Measurements from ENCODE around the gene FAM9C.
"Not testable (repeated sequence)": the region's sequence is repeated elsewhere in the genome, so short reads cannot be mapped to it uniquely, and the experiment has no call there.

FAM9C gene

DNA sequence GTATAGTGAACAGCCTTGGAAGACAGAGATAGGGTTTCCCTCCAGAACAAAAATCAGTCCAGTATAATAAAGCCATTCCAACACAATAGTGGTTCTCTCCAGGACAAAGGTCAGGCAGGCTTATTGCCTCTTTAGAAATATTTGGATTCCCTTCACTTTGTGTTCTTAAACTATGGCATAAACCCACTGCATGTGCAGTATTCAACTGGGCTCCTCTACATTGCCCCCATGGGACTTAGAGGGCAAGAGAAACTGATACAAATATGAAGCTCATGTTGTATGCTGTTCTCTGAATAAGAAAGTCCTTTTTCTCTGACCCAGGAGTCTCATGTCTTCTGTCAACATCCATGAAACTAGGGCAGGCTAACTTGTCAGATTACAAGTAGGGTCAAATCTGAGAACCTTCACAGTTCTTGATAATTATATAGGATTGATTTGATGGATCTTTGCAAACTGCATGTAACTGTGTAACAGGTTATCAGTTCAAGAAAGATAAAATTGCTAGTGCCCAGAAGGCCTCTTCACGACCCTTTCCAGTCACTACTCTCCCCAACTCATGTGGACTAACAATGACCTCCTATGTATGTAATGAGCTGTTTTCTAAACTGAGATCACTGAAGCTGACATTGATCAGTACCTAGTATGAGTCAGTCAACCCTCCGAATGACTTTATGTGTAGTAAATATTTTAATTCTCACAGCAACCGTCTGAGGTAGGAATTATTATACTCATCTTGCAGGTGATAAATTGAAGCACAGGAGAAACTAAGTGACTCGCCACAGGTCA, 31.9 kb upstream of the FAM9C start:
- DNase-seq (ENCODE audit: low read depth): no peak

DNA sequence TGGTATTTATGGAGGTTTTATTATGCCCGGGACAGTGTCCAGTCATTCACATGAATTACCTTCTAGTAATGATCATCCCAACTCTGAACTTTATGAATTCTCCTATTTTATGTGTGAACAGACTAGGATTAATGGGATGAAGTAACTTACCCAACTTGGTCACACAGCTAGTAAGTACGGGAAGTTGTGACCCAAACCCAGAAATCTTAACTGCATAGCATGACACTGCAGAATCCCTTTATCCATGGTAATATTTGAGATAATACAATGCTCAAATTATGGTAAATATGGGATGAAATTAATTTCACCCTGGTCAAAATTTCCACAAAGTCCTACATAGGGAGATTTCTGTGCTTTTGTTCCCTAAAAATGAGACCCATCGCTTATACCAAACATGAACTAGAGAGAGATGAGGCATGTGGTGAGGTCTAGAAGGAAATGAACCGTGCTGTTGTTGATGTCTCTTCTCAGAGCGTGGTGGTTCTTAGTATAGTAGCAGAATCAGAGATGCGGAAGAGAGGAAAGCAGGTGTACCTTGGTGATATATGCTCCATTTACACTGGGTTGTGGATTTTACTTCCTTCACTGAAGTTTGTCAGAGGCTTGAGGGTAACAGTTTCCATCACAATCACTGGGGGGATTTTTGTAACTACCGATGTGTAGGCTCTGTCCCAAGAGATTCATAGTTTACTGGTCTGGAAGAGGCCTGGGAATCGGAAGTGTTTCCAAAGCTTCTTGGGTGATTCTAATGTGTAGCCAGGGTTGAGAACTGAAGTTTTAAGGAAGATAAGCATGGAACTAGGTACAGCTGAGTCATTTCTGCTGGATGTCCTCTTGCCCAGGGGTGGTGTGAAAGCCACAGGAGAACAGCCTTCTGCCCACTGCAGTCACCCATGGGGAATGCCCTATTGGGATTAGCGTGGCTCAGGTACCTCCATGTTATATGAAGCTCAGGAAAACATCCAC, 30.2 kb upstream of the FAM9C start:
- no peak for DNase-seq (ENCODE audit: low read depth)

DNA sequence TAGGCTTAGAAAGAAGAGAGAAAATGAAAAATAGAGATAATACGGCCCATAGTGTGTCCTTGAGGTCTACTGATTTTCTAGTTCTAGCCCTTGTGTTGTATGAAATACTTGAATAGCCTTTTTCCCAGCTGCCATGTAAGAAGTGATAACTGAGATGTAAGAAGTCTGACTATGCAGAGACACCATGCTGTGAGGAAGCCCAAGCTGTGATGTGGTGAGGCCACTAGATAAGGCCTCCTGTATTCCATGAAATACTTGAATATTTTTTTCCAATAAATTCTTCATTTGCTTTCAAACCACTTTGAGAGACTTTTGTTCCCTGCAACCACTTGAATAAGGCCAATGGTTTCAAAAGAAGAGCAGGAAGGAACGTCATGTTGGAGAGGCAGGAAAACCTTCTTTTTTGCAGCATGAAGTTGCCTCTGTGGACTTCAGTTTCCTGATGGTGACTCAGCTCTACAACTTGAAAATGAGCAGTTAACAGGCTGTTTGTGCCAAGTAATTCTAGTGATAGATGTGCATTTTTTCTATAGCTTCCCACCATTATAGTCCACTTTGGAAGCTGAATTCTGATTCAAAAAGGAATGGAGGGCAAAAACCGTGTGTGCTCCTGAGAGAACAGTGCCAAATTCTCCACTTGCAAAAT, 25.5 kb upstream of the FAM9C start:
- DNase-seq (ENCODE audit: low read depth): no peak

DNA sequence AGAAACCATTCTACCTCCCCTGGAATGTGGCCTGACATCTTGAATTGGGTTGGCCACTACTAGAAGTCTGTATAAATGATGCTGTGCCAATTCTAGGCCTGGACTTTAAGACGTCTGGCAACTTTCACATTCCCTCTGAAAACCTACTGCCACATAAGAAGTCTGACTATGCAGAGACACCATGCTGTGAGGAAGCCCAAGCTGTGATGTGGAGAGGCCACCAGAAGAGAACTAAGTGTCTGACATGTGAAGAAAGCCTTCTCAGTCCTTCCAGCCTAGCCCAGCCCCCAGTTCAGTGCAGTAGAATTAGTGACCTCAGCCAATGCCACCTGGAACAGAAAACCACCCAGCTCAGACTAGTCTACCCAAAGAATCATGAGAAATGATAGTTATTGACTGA, 24.2 kb upstream of the FAM9C start:
- DNase-seq (ENCODE audit: low read depth): no peak

DNA sequence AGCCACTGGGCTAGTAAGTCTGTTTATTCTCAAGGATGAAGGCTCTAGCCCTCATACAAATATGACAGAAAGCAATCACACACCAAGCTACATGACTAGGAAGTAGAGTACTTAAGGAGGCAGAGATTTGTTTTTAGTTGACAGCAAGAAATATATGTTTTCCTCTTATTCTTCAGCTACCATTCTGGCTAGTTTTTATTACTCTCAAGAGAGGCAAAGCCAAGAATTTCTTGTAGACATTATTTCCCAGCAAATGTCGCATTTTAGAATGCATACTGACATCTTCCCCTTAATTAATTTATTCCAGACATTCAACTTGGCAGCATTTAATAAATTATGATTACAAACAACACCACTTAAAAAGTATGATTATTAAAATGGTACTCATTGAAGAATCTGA, 23.4 kb upstream of the FAM9C start:
- no peak for DNase-seq (ENCODE audit: low read depth)

DNA sequence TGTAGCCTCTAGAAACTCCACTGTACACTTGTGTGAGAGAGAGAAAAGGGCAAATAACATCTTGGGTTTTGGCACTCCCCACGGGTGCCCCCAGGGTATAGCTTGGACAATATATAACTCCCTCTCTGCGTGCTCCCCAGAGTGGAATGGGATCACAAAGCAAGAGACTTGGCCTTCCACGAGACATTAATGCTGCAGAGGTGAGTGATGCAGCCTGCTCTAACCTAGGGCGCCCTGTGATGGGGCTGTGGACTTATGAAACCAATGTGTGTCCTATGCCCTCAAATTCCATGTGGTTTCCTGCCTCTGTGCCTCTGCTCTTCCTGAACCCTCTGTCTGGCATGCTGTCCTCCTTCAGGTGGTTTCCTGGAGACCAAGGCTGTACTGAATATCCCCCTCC, 22.0 kb upstream of the FAM9C start:
- no peak for DNase-seq (ENCODE audit: low read depth)

DNA sequence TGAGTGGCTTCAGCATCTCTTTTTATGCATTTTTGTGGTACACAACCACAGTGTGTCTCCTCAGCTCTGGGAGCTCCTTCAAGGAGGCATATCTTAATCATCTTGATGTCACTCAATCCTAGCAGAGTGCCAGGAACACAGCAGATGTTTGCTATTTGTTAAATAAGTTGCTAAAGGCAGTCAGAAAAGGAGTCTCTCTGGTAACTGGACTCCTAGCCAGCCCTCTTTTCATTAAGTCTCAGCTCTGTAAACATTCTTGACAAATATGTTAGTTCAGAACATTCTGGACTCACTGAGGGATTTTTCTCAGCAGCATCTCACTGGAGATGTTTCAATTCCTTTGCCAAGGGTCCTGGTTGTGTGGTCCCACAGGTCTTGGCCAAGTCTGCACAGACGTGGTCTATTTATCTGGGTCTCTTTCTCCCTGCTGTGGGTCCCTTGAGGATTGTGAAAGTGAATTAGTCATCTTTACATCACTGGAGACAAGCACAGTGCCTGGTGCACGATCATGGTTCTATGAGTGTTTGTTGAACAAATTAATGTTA, 20.3 kb upstream of the FAM9C start:
- DNase-seq (ENCODE audit: low read depth): no peak

DNA sequence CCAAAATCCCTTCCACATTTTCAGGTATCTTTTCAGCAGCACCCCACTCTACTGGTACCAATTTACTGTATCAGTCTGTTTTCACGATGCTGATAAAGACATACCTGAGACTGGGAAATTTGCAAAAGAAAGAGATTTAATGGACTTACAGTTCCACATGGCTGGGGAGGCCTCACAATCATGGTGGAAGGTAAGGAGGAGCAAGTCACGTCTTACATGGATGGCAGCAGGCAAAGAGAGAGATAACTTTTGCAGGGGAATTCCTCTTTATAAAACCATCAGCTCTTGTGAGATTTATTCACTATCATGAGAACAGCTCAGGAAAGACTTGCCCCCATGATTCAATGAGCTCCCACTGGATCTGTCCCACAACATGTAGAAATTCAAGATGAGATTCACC, 18.7 kb upstream of the FAM9C start:
- not testable (repeated sequence) for DNase-seq (ENCODE audit: low read depth)

DNA sequence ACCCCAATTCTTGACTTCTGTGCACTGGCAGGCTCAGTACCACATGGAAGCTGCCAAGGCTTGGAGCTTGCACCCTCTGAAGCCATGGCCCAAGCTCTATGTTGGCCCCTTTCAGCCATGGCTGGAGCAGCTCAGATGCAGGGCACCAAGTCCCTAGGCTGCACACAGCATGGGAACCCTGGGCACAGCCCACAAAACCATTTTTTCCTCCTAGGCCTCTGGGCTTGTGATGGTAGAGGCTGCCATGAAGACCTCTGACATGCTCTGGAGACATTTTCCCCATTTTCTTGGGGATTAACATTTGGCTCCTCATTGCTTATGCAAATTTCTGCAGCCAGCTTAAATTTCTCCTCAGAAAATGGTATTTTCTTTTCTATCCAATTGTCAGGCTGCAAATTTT, 17.9 kb upstream of the FAM9C start:
- DNase-seq (ENCODE audit: low read depth): not testable (repeated sequence)

DNA sequence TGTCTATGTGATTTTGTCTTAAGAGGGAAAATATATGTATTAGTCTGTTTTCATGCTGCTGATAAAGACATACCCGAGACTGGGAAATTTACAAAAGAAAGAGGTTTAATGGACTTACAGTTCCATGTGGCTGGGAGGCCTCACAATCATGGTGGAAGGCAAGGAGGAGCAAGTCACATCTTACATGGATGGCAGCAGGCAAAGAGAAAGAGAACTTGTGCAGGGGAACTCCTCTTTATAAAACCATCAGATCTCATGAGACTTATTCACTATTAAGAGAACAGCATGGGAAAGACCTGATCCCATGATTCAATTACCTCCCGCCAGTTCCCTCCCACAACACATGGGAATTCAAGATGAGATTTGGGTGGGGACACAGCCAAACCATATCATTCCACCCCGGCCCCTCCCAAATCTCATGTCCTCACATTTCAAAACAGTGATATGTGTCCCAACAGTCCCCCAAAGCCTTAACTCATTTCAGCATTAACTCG, 16.8 kb upstream of the FAM9C start:
- not testable (repeated sequence) for DNase-seq (ENCODE audit: low read depth)

DNA sequence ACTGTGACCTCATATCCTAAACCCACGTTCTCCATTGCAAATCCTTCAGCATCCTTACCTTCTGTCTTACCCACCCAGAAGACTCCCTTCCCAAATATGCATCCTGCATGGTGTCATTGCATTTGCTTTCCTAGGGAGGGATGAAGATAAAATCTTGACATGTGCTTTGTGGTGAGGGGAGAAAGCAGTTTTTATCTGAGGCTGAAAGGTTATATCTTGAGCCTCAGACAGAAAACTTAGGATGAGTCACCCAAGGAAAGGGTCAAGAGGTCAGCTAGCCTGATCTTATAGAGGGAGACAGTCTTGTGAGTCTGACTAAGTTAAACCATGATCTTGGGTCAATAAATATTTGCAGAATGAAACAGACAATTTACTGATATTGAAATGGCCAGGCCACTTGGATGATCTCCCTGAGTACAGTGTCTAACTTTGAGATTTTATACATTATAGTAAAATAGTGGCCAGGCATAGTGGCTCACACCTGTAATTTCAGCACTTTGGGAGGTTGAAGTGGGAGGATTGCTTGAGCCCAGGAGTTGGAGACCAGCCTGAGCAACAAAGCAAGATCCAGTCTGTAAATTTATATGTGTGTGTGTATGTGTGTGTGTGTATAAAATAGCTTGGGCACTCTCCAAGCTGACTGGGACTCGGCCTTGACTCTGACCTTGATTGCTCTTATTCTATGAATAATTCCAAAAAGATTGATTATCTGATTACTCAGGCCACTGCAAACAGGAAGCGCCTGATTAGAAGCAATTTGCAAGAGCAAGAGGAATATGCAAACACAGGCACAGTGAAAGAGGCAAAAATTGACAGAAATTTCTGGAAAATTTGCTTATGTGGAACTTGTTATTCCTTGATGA, 15.4 kb upstream of the FAM9C start:
- no peak for DNase-seq (ENCODE audit: low read depth)

DNA sequence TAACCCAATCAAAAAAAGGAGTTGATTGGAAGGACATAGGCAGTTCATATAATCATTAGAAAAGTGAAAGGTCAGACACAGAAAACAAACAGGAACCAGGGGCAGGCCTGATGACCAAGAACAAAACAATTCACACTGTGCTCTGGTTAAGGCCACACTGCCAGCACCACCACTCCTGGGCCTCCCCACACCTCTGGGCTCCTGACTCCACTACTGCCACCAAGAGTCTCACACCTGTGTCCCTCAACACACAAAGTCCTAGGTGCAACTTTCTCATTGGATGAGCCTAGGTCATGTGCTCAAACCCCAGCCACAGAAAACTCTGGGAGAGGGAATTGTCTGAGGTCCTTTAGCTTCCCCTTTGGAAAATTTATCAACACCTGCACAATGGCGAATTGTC, 11.1 kb upstream of the FAM9C start:
- no peak for DNase-seq (ENCODE audit: low read depth)

DNA sequence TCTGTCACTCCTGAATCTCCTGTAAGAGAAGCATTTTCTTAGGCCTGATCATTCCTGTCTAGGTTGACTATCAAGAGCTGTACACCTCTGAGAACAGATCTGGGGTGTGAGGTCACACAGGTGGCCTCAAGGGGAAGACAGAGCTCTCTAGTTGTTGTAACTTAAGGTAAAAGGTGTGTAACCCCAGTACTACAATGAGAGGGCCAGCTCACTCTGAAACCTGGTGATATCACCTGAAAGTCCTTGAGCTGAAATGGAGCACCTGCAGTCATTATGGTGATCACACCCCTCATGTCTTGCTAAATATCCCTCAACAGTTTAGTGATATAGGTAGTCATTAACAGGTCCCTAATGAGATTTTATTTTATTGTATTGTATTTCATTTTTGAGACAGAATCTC, 8.8 kb upstream of the FAM9C start:
- DNase-seq (ENCODE audit: low read depth): no peak

DNA sequence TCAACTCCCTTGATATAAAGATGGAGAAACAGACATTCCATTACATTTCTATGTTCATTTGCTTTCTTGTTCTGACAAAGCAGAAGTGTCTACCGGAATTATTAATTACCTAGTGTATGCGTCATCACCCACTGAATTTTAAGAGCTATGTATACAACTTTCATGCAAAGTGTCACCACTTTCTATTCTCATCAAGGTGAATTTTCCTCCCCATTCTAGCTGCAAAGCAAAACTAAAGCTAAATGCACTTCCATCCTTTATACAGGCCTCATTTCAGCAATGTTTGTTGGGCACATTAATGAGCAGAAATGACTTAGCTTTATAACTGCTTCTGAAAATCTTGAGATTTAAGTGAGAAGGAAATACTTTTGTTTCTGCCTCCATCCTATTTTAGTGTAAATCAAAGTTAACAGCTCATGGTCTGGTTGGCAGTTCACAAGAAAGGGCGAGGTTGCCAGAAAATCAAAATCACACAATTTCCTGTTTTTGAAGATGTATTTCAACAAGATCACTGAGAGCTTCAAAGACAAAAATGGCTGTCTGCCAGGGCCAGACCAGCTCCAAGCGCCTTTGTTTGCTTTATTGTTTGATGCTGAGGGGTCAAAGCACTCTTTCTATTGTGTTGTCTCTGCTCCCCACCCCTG, 7.2 kb upstream of the FAM9C start:
- DNase-seq (ENCODE audit: low read depth): no peak

DNA sequence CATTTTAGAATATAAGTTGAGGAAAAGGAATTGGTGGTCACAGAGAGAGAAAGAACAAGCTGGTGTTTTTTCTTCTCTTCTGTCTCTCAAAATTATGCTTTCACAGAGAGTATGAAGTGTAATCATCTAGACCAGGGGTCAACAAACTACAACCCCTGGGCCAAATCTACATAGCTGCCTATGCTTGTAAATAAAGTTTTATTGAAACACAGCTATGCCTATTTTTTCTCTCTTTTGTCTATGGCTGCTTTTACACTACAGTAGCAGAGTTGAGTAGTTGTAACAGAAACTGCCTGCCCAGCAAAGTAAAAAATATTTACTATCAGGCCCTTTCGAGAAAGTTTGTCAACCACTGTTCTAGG, 6.7 kb upstream of the FAM9C start:
- no peak for DNase-seq (ENCODE audit: low read depth)

DNA sequence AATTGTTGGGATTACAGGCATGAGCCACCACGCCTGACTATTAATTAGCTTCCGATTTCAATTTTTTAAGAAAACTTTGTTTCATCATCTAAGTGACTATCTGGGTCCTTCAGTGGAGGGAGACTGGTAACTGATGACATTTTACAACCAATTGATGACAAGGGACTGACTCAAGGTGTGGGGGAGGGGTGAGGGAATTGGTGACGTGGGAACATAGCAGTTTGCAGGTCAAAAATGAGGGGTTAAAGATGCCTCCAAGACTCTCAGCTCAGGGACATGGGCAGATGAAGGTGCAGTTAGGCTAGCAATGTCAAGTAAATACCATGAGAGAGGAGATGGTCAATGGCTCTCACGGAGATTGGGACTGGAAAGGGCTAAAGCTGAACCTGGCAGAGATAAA, 5.7 kb upstream of the FAM9C start:
- DNase-seq (ENCODE audit: low read depth): no peak

DNA sequence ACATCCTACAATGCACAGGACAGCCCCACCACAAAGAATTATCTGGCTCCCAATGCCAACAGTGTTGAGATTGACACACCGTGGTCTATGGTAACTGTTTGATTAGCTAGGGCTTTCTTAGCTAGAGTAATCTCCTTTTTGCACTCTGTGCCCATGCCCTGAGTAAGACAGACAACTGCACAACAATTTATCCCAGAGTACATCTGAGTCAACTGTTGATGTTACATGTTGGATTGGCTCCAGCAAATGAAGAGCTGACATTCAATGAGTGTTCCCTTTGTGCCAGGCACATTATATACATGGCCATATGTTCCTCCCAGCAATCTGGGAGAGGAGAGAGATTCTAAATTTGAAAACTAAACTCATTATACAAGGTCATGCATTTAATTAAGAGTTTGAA, 3.9 kb upstream of the FAM9C start:
- DNase-seq (ENCODE audit: low read depth): no peak

DNA sequence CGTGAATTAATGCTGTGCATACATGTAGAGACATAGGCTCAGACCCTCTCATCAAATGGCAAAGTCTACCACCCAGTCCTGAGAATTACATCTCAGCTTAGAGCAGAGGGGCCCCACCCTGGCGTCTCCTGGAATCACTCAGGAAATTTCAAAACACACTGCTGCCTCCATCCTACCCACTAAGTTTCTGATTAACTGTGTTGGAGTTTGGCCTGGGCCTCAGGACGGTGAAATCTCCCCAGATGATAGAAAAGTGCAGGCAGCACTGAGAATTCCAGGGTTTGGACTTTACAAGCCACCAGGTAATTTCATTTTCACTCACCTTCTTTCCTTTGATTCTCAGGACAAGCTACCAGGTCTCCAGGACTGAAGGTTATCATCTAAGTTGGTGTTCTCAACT, 3.3 kb upstream of the FAM9C start:
- no peak for DNase-seq (ENCODE audit: low read depth)

DNA sequence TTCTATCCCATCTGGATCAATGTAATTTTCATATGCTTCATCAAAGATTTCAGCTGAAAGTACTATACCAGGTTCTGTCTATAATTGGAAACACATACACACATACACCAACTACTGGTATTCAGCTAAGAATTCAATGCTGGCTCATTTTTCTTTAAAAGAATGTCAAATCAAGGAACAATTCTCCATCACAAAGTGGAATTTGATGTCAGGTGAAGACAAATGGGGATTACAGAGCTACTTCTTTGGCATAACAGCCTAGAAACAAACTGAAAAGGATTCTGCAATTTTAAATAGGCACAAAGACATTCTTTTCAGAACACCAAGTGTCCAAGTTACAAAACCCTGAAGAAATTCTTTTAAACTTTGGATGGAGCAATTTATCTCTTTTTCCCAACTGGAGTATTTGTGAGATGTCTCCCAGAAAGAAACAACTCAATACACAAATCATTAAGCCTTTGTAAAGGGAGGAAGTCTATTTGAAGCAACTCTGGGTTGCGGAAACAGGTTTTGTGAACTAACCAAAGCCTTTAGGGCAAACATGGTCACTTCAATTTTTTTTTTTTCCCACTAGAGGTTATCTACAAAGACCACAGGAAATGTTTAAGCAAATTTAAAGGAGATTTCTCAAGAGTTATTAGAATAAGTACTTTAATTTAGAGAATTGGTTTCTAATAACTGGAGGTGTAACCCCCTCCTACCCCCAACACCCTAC, 1.9 kb upstream of the FAM9C start:
- DNase-seq (ENCODE audit: low read depth): no peak

DNA sequence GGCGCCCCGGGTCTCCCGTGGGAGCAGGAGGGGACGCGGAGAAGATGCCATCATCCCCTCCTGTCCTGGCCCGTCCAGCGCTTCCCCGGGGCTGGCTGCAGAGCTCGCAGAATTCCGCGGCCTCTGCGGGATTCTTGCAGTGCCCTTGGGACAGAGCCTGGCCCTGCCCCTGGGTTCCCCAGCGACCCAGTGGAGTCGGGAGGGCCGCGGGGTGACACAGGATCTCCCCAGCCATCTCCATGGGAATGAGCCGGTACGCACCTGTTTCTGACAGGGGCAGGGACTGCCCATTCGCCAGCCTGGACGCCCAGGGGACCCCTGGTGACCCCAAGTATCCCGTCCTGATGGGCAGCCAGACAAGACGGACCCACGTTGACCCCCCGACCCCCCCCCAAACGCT, 482 bp downstream of the FAM9C start:
- DNase-seq (ENCODE audit: low read depth): no peak
